UCSD-AML1 (cell line): Measurements from ENCODE around the gene SCAMP4.
A peak's percentile ranks its signal among the peaks of the same experiment; 100 is the strongest.
"Not testable (repeated sequence)": the region's sequence is repeated elsewhere in the genome, so short reads cannot be mapped to it uniquely, and the experiment has no call there.

ENCODE experiments used
- DNase-seq: peaks from one replicate; lab custom pipeline; 2025; ENCODE audit not compliant: unreplicated experiment; lab: John Stamatoyannopoulos, UW

SCAMP4 gene

DNA sequence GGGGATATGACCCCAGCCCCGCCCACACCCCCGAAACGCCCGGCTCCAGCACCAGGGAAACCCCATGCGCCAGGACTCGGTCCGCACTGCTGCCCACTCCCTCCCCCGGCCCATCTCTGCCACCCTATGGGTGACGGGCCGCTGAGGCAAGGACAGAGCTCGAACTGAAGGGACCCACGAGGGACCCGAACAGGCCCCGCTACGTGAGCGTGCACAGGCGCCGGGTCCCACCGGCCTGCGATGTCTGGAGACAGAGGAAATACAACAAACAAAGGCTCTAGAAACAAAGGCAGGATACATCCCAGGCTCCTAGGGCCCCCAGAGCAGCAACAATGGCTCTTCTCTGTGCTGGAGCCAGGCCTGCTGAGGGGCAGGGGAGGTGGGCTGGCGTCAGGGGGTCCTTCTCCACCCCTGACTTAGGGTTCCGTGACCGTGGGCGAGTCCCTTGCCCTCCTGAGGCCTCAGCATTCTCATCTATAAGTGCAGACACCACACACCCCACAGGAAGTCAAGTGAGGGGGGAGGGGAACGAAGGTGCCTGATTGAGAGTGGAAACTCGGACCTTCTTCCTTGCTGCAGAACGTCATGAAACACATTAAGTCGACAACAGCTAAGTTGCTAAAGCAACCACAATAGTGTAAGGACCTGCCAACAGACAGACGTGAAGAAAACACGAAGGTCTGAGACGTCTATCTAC, 23.0 kb upstream of the SCAMP4 start:
- DNase-seq: peak; percentile 25

DNA sequence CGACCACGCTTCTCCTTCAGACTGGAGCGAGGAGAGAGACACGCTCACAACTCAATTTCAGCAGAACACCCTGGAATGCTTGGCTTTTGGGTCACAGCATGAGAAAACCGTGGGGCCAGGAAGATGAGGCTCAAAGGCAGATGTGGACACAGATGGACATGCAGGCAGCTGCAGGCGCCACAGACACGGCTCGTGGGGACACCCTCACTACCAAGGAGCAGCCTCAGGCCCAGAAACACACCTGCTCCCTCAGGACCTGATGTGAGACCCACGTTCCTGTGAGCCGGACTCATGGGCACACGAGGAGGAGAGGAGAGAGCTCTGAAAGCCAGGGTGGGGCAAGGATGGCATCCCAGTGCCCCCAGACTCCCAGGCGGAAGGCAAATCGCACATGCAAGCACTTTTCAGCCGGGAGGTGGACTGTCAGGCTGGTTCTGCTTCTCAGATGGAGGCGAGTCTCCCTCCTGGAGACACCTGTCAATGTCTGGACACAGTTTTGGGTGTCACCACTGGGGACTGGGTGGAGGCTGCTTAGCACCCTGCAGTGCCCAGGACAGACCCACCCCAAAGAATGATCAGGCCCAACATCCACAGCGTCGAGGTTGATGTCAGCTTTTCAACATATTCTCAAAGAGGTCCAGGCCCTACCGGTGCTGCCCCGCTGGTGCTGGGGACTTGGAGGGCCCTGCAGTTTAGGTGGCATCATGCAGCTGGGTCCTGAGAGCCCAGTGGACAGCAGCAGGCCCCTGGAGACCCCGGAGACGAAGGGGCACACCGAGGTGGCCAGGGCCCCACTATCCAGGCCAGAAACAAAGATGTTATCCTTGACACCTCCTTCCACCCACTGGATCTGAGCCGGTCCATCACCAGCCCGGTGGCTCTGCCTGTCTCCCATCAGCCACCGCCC, 22.2 kb upstream of the SCAMP4 start:
- DNase-seq: no peak

DNA sequence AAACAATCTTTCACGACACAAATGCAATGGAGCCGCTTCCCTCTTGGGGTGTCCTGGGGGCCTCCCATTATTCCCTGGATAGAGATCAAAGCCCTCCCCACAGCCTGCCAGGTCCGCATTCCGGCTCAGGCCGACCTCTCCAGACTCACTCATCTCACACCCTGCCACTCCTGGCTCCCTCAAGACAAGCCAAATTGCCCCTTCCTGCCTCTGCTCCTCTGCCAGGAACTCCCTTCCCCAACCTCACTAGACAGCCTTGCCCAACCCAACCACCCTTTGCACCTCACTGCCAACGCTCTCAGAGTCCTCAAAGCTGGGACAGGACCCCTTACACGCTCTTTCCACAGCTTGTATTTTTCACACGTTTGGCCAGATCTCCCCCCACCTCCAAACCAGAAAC, 21.4 kb upstream of the SCAMP4 start:
- no peak for DNase-seq

DNA sequence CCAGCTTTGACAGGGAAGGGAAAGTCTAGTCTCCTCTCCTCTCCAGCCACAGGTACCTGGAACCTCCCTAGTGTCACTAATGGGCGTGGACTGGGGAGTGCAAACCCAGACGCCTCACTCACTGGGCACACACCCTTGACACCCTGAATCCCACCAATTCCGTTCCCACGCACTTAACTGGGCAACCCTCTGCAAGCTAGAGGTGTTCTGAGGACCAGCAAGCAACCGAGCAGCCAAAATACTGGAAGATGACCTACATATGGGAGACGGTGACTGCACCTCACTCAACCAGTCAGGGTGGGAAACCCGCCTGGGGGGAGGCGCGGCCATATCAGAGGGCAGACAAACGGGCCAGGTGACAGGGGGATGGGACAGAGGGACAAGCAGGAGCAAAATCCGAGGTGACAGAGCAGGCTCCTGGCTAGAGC, 20.9 kb upstream of the SCAMP4 start:
- DNase-seq: no peak

DNA sequence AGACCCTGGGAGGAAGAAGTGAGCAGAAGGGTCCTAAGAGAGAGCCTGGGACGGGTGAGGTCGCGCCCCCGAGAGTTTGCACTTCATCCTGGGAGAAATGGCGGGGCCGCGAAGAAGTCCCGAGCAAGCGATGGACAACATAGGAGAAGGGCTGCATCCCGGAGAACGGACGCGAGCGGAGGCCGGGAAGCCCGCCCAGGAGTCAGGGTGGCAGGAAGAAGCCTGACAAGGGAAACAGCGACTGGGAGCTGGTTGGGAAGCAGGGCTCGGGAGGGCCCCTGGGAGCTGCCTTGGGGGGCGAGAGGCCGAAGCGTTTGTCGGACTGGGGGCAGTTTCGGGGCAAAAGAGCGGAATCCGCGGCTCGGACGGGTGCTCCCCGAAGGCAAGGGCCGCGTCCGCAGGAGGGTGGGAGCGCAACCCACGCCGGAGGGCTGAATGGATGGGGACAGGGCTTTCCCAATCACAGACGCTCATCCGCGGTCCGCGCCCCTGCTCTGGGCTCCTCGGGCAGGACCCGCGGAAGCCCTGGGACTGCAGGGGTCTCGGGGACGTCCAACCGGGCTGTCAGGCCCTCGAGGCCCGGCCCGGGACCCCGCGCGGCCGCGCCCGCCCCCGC, 20.4 kb upstream of the SCAMP4 start:
- DNase-seq: no peak

DNA sequence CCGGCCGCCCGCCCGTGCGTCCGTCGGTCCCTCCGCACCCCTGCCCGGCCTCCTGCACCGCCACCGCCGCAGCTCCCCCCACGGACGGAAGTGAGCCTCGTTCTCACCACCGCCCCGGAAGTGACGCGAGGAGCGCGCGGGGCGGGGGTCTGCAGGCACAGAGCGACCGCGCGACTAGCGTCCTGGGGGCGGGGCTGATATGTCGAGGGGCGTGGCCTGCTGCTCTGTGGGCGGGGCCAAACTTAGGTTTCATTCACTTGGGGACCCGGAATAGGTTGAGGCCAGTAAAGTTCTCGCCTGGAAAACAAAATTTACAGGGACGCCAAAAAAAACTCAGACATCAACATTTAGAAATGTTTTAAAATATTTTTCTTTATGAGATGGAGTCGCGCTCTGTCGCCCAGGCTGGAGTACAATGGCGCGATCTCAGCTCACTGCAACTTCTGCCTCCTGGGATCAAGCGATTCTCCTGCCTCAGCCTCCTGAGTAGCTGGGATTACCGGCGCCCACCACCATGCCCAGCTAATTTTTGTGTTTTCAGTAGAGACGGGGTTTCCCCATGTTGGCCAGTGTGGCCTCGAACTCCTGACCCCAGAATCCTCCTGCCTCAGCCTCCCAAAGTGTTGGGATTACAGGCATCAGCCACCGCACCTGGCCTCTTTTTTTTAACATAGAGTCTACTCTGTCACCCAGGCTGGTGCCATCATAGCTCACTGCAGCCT, 19.6 kb upstream of the SCAMP4 start, which contains the start of gene ABHD17A:
TSS of gene ABHD17A (minus strand) at position 99 of the 722 bp plus-strand sequence. CDS start 3,930 bp downstream, outside the sequence.
- DNase-seq: peak; percentile 98

DNA sequence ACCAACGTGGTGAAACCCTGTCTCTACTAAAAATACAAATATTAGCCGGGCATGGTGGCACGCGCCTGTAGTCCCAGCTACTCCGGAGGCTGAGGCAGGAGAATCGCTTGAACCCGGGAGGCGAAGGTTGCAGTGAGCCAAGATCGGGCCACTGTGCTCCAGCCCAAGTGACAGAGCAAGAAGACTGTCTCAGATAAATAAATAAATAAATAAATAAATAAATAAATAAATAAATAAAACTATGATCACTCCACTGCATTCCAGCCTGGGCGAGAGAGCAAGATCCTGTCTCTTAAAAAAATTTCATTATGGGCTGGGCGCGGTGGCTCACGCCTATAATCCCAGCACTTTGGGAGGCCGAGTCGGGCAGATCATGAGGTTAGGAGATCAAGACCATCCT, 18.8 kb upstream of the SCAMP4 start:
- not testable (repeated sequence) for DNase-seq

DNA sequence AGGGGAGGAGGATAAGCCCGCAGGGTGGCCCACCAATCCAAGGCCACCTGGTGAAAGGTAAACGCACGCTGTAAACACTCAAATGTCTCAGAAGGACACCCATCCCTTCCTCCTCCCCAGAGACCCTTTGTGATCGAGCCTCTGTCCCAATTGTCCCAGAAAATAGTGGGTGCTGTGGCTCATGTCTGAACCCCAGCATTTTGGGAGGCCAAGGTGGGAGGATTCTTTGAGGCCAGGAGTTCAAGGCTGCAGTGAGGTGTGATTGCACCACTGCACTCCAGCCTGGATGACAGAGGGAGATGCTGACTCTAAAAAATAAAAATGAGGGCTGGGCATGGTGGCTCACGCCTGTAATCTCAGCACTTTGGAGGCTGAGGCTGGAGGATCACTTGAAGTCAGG, 16.8 kb upstream of the SCAMP4 start:
- DNase-seq: no peak

DNA sequence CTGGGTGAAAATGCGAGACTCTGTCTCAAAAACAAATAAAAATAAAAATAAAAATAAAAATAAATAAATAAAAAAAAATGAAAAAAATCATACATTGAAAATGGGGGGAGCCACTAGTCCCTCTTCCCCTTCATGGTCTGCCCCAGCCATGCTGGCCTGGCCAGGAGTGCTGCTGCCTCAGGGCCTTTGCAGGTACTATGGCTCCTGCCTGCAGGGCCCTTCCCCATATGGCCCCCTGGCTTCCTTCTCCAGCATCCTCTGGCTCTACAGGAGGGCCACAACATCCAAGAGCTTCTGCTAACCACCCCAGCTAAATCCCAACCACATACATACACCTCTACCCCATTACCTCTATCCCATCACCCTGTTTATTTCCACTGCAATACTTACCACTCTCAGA, 15.3 kb upstream of the SCAMP4 start:
- DNase-seq: no peak

DNA sequence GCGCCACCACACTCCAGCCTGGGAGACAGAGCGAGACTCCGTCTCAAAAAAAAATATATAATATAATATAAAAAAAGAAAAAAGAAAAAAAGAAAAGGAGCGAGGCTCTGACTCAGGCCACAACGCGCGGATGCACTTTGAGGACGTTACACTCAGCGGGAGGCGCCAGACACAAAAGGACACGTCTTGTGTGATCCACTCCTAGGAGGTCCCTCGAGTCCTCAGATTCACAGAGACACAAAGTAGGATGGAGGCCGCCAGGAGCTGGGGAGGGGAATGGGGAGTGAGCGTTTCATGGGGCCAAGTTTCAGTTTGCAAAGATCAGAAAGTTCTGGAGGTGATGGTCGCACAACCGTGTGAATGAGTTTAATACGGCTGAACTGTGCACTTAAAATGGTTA, 11.4 kb upstream of the SCAMP4 start:
- no peak for DNase-seq

DNA sequence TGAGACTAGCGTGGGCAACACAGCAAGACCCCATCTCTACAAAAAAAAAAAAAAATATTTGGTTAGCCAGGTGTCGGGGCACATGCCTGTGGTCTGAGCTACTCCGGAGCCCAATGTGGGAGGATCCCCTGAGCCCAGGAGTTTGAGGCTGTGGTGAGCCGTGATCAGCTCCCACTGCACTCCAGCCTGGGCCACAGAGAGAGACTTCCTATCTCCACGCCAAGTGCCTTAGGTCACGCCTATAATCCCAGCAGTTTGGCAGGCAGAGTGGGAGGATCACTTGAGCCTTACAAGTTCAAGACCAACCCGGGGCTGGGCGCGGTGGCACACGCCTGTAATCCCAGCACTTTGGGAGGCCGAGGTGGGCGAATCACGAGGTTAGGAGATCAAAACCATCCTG, 8.7 kb upstream of the SCAMP4 start:
- DNase-seq: peak; percentile 39

DNA sequence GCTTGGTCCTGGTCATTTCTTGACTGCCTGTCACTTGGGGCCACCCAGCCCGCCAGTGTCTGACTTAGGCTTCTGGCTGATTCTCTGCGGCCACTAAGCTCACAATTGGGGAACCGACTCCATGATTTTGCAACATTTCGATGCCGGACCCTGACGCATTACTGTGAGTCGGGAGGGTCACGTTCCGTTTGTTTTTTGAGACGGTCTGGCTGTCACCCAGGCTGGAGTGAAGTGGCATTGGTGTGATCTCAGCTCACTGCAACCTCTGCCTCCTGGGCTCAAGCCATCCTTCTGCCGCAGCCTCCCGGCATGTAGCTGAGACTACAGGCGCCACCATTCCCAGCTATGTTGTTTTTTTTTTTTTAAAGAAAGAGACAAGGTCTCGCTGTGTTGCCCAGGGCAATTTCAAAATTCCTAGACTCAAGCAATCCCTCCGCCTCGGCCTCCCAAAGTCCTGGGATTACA, 3.2 kb upstream of the SCAMP4 start:
- DNase-seq: no peak

DNA sequence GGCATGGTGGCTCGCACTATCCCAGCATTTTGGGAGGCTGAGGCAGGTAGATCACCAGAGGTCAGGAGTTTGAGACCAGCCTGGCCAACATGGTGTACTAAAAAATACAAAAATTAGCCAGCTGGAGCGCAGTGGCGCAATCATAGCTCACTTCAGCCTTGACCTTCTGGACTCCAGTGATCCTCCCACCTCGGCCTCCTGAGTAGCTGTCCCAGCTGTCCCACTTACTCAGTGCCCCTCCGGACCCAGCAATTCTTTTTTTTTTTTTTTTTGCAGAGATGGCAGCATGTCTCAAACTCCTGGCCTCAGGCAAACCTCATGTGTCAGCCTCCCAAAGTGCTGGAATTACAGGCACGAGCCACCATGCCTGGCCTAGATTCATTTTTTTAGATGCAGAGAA, 2.3 kb upstream of the SCAMP4 start:
- no peak for DNase-seq

DNA sequence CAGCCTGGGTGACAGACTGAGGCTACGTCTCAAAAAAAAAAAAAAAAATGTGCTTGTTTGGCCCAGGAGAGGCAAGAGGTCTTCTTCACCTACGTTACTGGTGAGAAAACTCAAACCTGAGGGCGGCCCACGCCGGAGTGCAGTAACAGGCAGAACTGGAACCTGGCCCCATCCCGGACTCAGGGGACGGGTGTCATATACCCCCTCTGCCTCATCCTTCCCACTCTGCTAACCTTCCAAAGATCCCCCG, 414 bp upstream of the SCAMP4 start:
- no peak for DNase-seq

DNA sequence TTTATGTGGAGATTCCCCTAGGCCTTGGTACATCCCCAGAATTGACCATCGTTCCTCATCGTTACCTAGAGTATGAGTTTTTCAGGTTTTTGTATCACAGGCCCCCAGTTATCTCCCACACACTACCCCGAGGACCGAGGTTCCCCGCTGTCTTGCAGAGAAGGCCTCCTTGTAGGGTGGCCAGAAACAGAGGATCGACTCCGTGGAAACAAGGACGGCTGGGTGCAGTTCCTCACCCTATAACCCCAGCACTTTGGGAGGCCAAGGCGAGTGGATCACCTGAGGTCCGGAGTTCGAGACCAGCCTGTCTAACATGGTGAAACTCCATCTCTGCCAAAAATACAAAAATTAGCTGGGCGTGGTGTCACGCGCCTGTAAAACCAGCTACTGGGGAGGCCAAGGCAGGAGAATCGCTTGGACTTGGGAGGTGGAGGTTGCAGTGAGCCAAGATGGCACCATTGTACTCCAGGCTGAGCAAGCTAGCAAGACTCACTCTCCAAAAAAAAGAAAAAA, 720 bp downstream of the SCAMP4 start:
- DNase-seq: no peak

DNA sequence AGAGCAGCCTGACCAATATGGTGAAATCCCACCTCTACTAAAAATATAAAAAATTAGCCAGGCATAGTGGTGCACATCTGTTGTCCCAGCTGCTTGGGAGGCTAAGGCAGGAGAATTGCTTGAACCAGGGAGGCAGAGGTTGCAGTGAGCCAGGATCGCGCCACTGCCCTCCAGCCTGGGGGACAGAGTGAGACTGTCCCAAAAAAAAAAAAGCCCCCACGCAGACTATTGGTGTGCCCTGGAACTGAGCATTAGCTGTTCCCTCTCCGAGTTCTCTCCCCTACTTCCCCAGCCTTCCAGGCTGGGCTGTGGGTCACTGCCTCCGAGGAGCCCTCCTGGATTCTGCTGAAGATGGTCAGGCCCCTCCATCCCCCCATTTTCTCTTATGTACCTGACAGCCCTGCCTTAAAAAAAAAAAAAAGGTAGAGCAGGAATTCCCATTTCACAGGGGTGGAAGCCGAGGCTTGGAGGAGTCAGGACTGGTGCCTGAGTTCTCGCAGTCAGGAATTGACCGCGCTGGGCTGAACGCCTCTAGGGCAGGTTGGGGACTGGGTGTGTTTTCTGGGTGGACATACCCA, 1.9 kb downstream of the SCAMP4 start:
- no peak for DNase-seq

DNA sequence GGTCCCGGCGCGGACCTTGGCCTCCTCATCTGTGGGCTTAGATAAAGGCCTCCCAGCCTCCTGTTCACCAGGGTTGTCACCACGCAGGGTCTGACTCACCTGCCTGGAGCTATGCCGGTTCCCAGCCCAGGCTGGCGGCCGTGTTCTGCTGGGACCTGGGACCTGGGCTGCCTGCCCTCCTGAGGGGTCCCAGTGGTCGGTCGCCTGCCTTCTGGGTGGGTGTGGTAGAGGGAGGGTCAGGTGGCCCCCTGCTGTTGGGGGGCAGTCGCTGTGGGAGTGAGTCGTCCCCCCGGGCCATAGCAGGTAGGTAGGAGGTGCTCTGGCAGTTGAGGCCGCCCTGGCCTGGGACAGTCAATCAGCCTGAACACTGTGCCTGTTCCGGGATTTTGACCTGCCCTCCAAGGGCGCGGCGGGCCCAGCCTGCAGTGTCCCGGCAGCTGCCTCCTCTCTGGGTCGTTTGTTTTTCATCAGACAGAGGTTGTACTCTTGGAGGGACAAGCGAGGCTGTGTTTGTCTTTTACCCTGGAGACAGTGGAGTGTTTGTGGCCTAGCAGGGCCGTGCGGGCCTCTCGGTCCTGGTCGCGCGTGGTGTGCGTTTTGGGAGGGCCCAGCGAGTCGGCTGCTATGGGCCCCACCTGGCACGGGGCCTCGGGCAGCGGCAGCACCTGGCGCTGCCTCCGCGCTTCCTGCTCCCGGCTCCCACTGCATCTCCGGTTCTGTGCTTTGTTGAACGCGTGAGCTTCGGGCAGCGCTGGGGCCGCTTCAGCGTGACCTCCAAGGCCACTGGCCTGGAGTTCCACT, 2.6 kb downstream of the SCAMP4 start:
- DNase-seq: no peak

DNA sequence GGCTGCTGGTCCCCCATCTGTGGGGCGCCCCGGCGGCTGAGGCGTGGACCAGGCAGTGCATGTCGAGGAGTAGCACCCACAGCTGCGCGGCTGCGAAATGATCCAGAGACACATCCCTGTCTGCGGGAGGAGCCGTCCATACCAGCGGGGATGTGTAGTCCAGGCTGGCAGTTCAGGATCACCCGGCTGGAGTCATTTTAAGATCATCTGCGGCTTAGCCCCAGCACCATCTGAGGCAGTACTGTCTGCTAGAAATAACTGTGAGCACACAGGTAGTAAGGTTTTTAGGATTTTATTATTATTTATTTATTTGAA, 3.1 kb downstream of the SCAMP4 start:
- no peak for DNase-seq

DNA sequence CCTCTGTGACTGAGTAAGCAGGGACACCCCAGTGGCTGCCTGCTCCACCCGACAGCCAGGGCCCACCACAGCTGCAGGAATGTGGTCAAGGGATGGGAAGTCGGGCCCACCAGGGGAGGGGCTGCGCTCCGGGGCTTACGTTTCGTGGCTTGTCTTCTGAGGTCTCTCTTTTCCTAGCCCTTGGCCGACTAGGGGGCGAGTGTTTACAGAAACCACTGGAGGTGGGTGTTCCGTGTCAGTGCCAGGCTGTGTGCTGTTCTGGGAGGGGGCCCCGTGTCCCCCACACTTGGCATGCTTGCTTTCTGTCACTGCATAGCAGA, 4.5 kb downstream of the SCAMP4 start:
- DNase-seq: no peak

DNA sequence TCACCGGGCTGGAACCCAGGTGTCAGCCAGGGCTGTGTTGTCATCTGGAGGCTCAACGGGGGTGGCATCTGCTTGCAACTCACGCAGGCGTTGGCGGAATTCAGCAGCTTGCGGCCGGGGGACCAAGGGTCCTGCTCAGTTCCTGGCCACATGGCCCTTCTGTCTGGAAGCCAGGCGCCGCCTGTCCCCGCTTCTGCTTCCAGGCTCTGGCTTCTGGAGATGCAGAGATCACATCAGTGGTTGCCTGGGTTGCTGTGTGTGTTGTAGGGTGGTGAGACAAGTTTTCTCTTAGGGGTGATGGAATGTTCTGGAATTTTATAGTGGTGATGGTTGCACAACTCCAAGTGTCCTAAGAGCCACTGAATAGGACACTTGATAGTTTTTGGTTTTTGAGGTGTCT, 5.0 kb downstream of the SCAMP4 start:
- DNase-seq: no peak
